SIG-M5 treated with dmso at 0.1 percent for 504 hours (cell line): ENCODE measurements around the gene PLXNA2.
A peak's percentile ranks its signal among the peaks of the same experiment; 100 is the strongest.

Experiments
- DNase-seq: peaks from one replicate; lab custom pipeline; 2025; ENCODE audit not compliant: unreplicated experiment; lab: John Stamatoyannopoulos, UW

Gene PLXNA2

GRCh38 chr1:208241512-208241911 is 2.7 kb downstream of the PLXNA2 start:
- no peak for DNase-seq

DNA sequence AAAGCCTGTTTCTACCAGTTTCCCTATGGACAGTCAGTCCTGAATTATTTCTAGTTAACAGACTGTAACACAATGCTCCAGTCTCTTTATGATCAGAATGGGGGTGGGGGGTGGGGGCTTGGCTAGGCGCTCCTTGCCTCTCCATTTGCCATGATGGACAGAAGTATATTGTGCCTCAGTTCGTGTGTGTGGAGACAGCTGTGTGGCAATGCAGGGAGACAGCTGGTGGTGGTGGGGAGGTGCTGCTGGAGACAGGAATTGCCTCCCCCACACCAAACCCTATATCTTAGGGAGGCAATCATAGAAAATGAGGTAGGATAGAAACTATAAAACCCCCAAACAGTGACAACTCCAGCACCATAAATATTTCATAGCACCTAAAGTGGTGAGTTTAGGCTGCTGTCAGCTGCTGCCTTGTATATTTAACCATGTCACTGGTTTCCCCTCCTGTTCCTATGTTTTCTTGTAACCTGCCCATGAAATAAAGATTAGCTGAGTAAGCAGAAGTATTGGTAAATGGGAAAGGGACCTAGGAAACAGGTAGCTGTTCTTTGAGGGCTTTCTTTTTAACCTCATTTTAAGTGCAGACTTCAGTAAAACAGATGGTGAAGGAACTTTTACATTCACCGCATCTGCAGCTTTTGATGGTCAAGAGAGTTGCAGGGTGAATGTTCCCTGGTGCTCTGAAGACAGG is 3.4 kb downstream of the PLXNA2 start:
- no peak for DNase-seq

DNA sequence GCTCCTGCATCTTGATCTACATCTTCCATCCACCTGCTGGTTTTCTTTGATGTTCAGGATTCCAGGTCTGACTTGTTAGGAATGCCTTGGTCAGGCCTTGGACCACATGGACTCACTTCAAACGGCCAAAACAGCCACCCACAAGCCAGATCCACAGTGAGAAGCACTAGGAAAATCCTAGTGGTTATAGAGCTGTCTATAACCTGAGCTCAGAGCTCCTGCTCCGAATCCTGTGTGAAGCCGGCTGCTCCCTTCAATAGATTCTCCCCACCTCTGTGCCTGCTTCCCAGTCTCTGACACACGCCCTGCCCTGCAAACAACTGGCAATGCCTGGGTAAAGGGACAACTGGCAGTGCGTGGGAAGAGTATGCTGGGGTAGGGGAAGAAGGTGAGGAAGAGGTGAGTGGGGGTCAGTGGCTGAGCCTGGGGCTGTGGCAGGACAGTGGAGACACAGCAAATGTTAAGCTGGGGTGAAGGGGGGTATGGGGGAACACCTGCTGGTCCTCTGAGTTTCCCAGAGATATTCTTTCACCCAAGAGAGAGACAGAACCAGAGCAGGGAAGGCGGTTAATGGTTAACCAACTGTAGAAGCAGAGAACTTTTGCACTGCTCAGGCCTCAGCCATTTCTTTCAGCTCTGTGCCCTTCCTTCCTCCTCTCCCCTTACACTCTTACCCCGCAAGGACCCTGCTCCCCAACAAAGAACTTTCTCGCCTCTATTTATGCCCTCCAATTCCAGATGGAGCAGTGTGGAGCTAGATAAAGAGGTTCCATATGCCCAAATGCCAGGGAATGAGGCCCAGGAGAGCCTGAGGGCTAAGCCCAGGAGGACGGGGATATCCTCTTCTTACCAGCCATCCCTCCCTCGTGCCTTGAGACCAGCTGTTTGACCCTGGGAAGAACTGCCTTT is 4.5 kb downstream of the PLXNA2 start:
- no peak for DNase-seq

GRCh38 chr1:208238710-208239472 is 5.3 kb downstream of the PLXNA2 start:
- DNase-seq, result peak; percentile 57

GRCh38 chr1:208237241-208237640 is 6.9 kb downstream of the PLXNA2 start:
- no peak for DNase-seq

DNA sequence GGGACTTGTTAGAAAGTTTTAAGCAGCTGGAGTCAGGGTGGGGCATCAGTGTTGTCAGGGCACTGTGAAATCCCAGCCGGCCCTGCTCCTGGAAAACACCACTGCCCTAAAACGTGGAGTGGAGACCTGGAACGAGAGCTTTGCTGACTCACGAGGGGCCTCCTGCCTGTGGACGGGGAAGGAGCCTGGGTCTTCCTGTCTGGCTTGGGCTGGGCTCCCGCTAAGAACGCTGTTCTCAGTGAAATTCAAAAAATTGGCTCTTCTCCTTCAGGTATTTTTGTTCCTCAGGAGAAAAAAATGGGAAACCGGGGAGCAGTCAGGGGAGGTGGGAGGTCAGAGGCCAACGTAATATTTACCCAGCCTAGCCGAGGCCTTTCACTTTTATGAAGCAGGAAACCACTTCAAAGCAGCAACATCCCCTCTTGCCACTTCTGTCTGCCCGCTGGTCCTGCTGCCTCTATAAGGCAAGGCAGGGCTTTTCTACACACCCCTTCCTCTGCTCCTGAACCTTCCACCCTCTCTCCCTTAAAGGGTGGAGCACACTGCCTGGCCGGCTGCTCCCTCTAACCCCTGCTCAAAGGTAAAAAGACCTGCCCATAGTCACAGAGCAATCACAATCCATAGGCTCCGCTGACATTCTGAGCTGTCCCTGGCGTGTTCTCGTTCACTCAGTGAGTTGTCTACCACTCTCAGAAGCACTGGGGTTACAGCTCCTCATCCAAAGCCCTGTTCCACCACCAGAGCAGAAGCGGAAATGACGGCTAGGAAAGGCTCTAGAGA is 8.0 kb downstream of the PLXNA2 start:
- no peak for DNase-seq

- no peak for DNase-seq
Measured at GRCh38 chr1:208235356-208235981, 8.7 kb downstream of the PLXNA2 start.

DNA sequence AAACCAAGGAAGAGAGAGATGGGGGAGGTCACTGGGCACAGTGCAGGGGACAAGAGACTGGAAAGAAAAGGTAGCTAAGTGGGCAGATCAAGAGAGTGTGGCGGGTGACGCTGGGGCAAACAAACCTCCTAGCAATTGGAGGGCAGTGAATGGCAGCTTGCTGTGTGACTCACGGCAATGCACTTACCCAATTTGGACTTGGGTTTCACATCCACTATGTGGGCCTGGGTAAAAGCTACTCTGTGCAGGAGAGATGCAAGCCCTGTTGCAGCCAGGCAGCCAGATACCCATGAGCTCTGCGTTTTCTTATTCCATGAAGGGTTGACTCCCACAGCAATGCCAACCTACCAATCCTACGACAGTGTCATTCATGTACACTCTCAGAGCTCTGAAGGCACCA is 9.5 kb downstream of the PLXNA2 start:
- peak; percentile 68 for DNase-seq

DNA sequence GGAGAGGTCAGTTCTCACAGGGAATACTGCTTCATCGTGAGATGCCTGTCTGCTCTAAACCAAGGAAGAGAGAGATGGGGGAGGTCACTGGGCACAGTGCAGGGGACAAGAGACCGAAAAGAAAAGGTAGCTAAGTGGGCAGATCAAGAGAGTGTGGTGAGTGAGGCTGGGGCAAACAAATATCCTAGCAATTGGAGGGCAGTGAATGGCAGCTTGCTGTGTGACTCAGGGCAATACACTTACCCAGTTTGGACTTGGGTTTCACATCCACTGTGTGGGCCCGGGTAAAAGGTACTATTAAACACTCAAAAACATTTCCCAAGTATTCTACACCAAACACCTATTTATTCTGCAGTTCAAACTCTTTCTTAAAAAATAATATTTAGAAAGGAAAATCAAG is 10.2 kb downstream of the PLXNA2 start:
- no peak for DNase-seq

DNA sequence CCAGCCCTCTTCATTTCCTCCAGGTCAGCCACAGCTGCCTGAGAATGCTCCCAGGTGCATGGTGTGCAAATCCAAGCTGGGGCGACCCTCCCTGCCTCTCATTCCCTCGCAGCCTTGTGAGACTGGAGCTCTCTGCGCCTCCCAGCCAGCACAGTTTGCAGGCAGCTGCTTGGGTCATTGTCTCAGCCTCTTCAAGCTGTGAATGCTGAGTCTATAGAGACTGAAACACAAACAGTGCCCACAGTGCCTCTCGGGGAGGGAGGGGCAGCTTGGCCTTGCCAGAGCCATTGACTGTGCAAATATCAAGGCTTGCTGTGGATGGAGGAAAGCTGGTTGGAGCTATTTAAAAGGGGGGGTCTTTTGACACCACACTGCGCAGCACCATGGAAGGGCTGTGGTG is 10.6 kb downstream of the PLXNA2 start:
- DNase-seq, result no peak

DNA sequence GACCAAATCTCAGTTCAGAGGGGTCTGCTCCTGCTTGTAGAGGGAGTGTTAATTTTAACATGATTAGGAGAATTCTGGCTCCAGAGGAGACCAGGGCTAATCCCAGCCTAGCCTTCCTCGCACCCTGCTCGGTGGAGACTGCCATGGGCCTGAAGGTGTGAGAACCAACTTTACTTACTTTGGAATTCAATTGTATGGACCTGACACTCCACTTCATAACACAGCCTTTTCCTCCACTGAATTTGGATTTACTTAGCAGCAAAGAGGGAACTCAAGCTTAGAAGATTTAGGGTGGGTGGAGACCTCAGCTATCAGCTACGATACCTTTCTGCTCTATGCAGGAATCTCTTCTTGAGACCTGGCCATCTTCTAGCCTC is 11.5 kb downstream of the PLXNA2 start:
- DNase-seq, result no peak

DNA sequence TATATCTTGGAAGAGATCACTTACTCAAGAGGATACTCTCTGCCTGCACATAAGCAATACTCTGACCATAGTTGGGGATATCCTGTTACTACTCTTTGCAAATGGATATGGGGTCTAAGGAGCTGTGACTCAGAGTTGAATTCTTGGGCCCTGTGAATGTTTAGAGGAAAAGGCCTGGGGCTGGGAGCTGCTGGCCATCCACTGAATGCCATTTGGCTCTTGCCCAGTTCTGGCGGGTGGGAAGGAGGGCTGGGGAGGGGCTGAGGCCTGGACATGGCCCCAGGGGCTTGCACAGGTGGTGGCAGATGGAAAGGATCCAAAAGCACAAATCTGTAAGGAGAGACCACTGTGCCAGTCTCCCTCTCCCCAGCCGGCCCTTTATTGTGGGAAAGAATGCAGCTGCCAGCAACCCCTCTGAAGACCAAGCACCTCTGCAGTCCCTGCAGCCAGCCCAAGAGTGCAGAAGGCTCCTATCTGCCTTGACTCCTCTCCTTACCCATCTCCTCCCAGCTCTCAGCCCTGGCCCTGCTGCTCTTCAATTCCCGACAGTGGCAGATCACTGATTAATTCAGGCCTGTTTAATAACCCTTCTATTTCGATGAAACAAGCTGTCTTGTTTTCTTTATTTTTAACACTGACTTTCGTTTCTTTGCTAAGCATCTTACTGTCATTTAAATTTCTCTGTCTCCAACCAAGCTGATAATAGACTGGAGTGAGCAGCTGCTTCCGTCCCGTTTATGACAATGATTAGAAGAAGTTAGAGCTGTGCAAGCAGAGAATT is 12.1 kb downstream of the PLXNA2 start:
- DNase-seq, result no peak

GRCh38 chr1:208230668-208231529 is 13.3 kb downstream of the PLXNA2 start:
- DNase-seq, result no peak

DNA sequence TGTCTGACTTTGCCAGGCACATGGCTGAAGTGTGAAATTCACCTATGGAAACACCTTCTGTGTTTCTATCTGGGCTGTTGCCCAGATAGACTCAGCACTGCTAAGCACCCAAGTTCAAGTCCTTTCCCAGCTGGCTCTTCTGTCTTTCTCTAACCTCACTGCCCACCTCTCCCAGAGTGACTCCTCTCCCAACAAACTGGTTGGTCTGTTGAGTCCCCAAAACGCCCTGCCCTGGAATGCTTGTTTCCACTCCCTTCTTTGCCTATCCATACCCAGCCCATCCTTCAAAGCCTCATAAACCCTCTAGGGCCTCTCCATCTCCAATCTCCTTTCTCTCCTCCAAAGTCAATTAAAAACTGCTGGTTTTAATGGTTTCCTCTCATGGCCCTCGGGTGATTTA is 15.6 kb downstream of the PLXNA2 start:
- no peak for DNase-seq

DNA sequence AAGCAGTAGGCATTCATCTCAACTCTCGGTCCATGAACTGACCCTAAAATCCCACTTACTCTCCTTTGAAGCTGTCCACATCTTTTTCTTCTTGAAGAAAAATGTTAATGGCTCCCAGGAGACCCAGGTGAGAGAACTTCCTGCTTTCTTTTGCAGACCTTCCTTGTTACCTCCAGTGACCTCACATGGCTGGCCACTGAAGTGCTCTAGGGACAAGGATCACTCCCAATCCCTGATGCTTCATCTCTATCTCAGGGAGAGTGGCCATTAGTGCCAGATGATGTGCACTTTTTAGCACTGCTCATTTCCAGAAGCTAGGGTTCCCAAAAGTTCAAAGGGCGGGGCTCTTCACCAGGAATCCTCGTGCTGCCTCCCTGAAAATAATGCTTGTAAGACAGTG is 16.2 kb downstream of the PLXNA2 start:
- DNase-seq, result no peak

DNA sequence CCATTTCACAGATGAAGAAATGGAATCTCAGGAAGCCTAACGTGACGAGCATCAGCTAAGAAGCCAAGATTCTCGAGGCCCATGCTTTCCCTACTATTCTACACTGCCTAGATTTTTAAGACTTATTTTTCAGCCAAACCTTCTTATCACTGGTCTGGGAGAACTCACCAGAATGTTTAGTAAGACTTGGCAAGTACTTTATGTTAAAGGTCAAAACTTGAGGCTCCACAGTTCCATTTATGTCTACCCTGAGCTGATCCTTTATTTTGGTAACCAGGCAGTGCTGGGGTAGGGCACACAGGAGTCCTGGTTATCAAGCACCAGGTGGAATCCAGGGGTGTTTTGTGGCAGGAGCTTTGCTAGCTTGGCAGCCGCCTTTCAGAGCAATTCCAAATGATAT is 16.8 kb downstream of the PLXNA2 start:
- no peak for DNase-seq

GRCh38 chr1:208225954-208226937 is 17.9 kb downstream of the PLXNA2 start:
- DNase-seq, result no peak
